HG03558 (cell line): ENCODE data around the gene DPYD.
A peak's percentile ranks its signal among the peaks of the same experiment; 100 is the strongest.

Source experiments
- ATAC-seq: cut with Tn5 transposase; IDR thresholded peaks from one replicate; pipeline ENCODE4 v1.9.1; 2021; ENCODE audit warnings: moderate number of reproducible peaks; ENCODE audit not compliant: unreplicated experiment; ENCODE audit errors: extremely low read depth

The DPYD gene

DNA sequence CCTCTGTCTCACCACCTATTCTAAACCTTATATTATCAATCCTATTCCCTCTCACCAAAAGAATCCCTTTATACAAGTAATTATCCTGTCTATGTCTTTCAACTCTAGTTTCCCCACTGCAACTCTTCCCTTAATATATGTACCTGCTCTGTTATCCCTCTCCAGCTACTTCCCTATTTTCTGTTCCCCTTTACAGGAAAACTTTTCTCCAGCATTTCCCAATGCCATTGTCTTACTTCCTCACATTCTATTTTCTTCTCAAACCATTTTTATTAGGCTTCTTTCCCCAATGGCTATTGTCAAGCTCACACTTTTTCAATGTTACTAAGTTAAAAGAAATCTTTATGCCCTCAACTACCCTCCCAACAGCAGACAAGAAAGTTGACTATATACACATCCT lies 11.6 kb downstream of the DPYD start:
- no peak for ATAC-seq

- no peak for ATAC-seq
Observed at GRCh38 chr1:97907886-97908285, 12.9 kb downstream of the DPYD start.

GRCh38 chr1:97906567-97907241 lies 14.1 kb downstream of the DPYD start:
- ATAC-seq = no peak

DNA sequence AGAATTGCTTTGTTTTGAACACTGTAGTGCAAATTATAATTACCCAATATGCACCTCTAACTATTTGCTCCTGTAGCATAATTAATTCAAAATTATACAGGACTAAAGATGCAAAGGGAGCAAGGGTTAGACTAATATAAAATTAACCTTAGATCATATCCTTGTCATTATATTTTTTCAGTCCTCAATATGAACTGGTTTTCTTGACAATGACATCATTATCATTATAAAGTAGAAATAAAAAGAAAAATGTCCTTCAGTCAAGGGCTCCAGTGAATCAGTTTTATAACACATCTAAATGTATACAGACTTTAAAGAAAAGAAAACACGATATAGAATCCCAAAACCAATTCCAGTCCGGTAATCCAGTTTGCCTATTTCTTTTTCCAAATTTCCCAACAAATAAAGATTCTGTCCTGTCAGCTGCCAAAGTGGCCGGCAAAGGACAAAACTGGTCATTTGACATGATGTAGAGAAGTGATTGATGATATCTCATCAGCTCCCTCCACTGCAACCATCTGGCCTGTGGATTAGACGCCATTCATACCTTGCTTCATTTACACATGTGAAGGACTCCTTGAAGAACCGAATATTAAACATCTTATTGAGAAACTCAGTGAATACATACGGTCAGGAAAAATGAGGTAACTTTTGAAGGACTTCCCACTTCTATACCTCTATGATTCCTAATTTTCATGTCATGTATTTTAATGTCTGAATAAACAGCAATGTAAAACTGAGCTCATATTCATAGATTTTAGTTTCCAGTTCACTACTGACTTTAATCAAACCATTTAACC lies 15.5 kb downstream of the DPYD start:
- no peak for ATAC-seq

GRCh38 chr1:97904534-97904933 lies 16.3 kb downstream of the DPYD start:
- no peak for ATAC-seq

DNA sequence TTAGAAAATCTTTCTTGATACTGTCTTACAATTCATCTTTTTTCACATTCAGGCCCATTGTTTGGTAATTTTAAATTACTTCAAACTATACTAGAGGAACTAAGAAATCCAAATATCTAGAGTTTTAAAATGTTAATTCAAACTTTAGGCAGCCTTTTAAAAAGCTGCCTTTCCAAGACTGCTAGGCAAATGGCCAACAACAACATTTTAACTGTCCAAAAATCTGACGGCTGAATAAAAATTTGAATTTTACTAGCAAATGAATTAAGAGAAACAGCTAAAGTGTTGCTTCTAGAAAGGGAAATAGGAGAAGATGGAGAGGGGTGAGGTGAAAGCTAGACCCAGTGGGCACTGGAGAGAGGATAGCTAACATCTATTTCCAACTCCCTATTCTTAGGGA lies 17.2 kb downstream of the DPYD start:
- no peak for ATAC-seq

GRCh38 chr1:97902067-97902466 lies 18.8 kb downstream of the DPYD start:
- ATAC-seq = no peak

- ATAC-seq = no peak
Observed at GRCh38 chr1:97901017-97901658, 19.7 kb downstream of the DPYD start.

- ATAC-seq = no peak
Observed at GRCh38 chr1:97898948-97899347, 21.9 kb downstream of the DPYD start.

- ATAC-seq = no peak
Observed at GRCh38 chr1:97895278-97895677, 25.6 kb downstream of the DPYD start.

- ATAC-seq = no peak
Observed at GRCh38 chr1:97893844-97894243, 27.0 kb downstream of the DPYD start.

DNA sequence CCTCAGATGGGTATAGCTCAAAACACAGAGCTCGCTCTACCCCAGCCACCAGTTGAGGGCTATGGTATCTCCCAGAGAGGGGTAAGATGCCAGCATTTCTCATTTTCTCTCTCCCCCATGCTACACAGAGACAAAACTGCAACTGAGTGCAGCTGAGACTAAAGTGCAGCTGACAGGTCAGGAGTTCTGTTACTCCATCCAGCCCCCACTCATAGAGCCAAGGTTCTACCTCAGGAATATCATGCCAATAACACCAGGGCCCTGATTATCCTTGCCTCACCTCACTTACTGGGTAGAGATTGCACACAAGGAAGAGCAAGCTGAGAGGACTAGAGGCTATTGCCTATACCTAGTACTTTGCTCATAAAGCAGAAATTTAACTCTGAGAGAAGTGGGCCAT lies 34.6 kb downstream of the DPYD start:
- ATAC-seq = no peak

DNA sequence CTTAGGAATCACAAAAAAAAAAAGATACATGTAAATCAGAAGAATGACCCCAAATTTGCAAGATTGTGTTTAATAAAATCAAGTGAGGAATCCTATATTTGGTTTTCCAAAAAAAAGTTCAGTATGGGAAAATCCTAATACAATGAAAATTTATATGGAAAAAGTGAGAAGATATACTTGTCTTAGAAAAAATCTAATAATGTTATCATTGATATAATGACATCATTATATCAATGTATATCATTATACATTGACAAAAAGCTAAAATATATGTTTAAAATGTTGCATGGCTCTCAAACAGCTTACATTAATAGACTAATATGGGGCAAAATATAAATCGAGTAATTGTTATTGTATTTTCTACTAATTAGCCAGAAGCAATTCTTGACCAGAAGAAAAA lies 37.0 kb downstream of the DPYD start:
- no peak for ATAC-seq

DNA sequence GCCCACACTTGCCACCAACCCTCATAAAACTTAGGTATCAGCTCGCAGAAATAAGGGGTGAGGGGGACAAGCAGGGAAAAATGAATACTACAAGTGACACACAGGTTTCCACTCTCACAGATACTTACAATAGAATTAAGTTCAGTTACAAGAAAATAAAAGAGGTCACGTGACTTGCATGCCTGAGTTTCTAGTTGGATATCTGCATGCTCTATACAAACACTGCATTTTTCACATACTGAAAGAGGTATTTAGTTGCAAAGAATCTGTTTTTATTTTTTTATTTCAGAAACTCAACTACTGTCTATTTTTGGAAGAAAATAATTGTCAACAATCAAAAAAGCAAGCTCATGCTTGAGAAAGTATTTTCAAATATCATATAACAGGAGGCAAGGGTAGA lies 43.5 kb downstream of the DPYD start:
- ATAC-seq = no peak

DNA sequence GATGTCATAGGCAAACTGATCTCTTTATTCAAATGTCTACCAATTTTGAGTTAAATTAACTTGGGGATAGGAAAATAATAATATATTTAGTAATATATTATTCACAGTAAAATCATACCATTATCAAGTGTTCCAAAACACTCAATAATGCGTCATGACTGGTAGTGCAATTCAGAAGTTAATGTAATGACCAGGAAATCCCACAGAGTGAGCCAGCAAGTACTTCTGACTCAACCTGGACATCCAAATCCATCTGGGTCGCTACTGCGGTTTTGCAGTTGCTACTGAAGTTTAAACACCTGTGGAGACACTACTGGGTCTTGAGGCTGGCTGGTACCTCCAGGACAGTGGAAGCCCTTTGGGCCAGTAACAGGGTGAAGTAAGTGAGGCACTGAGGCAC lies 44.8 kb downstream of the DPYD start:
- no peak for ATAC-seq

DNA sequence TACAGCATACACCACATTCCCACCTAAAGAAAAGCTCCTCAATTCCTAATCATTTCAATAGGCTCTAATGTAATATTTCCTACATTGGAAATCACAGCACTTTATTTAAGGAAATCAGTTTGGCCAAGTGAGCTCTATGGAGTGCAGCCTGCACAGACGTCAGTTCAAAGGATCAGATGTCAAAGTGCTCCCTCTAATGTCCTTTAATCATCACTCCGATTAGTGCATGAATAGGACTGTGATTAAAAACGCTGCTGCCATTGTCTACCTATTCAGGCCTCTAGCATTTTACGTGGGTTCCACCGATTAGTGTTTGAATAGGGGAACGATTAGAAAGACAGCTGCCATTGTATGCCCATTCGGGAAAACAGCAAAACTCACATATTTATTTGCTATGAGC lies 50.2 kb downstream of the DPYD start:
- no peak for ATAC-seq

GRCh38 chr1:97869441-97869840 lies 51.4 kb downstream of the DPYD start:
- ATAC-seq = no peak

DNA sequence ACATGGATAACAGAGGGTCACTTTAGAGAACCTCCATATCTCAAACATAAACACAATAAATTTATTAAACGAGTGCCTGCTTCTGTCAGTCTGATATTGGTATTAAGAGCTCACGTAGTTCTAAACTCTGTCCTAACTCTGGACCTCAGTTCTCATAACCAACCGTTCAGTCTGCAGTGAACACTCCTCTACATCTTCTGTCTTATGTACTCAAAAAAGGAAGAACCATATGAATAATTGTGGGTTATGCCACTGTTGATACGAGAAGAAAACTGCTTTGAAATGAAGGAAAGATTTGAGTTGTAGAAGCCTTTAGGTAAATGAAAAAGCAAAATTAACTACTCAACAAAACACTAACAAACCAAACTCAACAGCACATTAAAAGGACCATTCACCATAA lies 53.7 kb downstream of the DPYD start:
- ATAC-seq = no peak

GRCh38 chr1:97864615-97865014 lies 56.2 kb downstream of the DPYD start:
- ATAC-seq = peak; percentile 47

DNA sequence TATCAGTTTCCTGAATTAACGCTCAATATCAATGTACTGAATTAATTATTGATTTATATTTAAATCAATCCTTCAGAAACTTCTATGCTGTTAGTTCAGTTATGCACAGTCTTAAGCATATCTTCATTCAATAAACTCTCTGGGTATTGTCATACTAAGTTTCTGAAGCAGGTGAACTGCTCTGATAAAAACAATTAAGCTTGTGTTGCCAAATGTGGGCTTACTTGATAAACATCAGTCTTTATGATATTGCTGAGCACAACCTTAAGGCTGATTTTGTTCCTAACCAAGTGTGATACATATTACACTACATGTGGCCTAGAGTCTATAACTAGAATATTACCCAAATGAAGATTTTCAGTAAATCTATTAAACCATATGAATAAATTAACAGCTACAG lies 67.6 kb downstream of the DPYD start:
- ATAC-seq = no peak
